Articular chondrocyte of knee joint (primary cell): ENCODE measurements around the gene ACP1. TPM values are rescaled to one million over a fixed set of nuclear protein-coding genes. Genes with fewer than 3 reads are reported as not detected.

ENCODE experiments used
- total RNA-seq: library from RNA; depleted of rRNA; stranded (reverse); fragments of >200 nt; gene quantifications from 2 replicates; pipeline ENCODE4 v1.2.3, GENCODE V29; 2012

Gene ACP1
- 88.5 and 99.3 TPM in 2 replicates for total RNA-seq

DNA sequence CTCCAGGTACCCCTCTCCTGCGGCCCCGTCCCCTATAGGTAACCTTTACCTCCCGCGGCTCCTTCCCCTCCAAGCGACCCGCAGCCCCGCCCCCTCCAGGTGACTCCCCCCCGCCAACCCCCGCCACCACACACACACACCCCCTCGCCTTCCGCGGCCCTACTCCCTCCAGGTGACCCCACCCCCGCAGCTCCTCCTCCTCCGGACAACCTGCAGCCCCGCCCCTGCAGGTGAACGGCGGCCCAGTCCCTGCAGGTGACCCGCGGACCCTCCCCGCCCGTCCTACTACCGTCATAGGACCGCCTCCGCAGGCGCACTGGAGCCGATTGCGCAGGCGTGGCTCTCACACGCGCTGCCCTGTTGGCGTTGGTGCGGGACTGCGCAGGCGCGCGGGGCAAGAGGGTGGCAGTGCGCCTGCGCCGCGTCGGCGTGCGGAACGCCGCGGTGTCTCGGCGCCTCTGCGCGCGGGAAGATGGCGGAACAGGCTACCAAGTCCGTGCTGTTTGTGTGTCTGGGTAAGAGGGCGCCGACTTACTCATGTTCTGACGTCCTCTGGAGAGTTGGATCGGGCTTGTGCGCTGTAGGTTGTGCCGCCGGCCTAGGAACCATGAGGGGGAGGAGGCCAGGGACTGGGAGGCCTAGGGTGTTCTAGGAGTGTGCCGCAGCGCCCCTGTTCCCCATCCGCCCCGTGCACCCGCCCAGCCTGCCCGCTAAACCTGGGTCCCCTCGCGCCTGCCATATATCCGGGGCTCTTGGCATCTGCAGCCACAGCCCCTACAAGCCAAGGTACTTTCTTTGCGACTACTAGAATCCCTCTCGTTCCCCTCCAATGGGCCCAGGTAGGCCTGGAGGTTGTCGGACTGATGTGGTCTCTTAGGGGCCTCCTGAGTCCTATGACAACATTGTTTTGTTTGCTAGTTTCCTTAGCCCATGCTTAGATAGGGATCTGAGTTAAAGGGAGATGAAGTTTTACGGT is at the start of gene ACP1:
ACP1 (plus strand) TSS at position 455 of the 976 bp plus-strand sequence; CDS start at position 473, 18 bp downstream.

DNA sequence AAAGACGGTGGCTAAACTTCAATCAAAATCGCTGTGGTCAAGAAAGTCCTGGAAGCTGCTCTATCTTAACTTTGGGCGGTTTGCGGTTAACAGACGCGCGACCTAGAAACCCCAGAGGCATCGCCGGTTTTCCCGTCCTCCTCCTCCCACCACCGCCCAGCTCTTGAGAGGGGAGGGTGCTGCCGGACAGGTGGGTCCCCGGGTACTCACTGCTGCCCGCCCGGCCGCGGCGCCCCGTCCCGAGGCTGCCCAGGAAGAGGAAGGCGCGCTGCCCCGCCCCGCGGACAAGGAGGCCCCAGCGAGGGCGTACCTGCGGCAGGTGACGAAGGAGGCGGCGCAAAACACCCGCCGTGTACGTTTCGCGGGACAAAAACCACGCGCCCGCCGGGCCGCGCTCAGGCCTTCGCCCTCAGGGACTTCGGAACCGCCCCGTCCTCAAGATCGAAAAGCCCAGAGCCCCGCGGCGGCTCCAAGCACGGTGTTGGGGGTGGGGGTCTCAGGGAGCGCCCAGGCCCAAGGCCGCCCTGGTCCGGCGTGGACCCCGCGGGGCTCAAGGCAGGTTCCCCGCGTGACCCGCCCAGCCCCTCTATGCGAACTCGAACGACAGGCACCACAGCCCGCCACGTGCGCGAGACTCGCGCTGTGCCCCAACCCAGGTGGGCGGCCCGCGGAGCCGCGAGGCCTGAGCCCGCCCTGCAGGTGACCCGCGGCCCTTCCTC is 814 bp upstream of the ACP1 start, which contains the start of gene SH3YL1:
SH3YL1 (minus strand) TSS at position 259 of the 719 bp plus-strand sequence; CDS start at position 211, 48 bp downstream.

DNA sequence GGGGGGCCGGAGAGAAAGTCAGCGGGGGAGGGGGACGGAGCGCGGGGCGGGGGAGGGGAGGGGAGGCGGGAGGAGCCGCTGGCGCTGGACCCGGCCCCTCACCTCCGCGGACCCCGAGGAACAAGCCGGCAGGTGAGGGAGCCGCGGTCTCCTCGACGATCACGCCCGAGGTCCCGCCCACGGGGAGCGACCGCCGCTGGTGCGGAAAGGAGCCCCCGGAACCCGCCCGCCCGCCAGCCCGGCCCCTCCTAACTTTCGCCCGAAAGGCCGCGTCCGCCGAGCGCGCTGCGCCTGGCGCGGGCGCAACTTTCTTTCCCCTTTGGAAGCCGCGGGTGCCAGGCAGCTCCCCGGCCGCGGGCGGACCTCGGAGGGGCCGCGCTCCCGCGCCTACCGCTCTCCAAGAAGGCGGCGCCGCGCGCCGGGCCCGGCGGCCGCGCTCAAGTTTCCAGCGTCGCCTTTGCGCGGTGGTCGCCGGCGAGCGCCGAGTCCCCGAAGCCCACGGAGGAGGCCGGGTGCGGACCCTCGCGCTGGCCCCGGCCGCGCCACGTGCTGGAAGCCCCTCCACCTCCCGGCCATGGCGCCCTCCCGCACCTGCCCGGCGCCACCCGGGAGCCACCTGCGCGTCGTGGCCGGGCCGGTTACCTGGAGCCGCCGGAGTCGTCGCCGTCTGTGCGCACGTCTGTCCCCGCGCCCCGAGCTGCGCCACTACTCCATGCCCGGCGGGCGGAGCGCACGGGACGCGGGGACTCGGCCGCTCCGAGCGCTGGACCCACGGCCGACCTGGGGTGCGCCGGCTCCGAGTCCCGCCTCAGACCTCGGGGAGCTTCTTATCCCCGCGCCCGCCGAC is 23.4 kb downstream of the ACP1 start, which contains the start of gene ALKAL2:
ALKAL2 (minus strand) TSS at position 181 of the 847 bp plus-strand sequence. CDS start 256 bp downstream, outside the sequence.

Other genes starting within 250 kb of the ACP1 start
- gene FAM110C, start 218.4 kb upstream of the ACP1 start, total RNA-seq = 0.11 TPM in 1 of 2 replicates, not detected in the other
- 52.5 and 66.4 TPM in 2 replicates for gene SH3YL1, start 915 bp upstream of the ACP1 start, total RNA-seq
- gene ALKAL2, start 23.1 kb downstream of the ACP1 start, total RNA-seq = 0.13 and 0.22 TPM in 2 replicates